Upper lobe of left lung (tissue), 6 donors: ENCODE results near the gene RAB11FIP4. TPM values are rescaled to one million over a fixed set of nuclear protein-coding genes. Genes with fewer than 3 reads are reported as not detected.

Experiments used
- ATAC-seq, 2 donors: fragments of 200-7000 bp; cut with Tn5 transposase; one replicate each; pipeline ENCODE4 v1.9.1; 2022; ENCODE audit warnings: mild to moderate bottlenecking in 2 of 2, moderate library complexity in 2 of 2; ENCODE audit not compliant: low FRiP score in 2 of 2
- DNase-seq, 2 donors: peaks; one replicate each; pipeline ENCODE4 v3.0.0-alpha.2; 2019 to 2020
- H3K27ac ChIP-seq, 4 donors: fragments of 200-600 bp; sonication (generic); one replicate each; pipeline ENCODE4 v1.5.1; 2016 to 2019
- H3K27me3 ChIP-seq, 4 donors: fragments of 200-600 bp; sonication (generic); one replicate each; pipeline ENCODE4 v1.5.1; 2017 to 2019
- H3K36me3 ChIP-seq, 4 donors: fragments of 200-600 bp; sonication (generic); one replicate each; pipeline ENCODE4 v1.5.1; 2016 to 2019
- H3K4me1 ChIP-seq, 4 donors: fragments of 200-600 bp; sonication (generic); one replicate each; pipeline ENCODE4 v1.5.1; 2018 to 2019
- H3K4me3 ChIP-seq, 4 donors: fragments of 200-600 bp; sonication (generic); one replicate each; pipeline ENCODE4 v1.5.1; 2017 to 2019; ENCODE audit warnings: mild to moderate bottlenecking in 2 of 4, moderate library complexity in 1 of 4
- H3K9me3 ChIP-seq, 4 donors: fragments of 200-600 bp; sonication (generic); one replicate each; pipeline ENCODE4 v1.5.1; 2018 to 2019
- CTCF ChIP-seq, 6 experiments: fragments of 450-650 bp in 4 of 6; fragments of 200-600 bp in 2 of 6; sonication (generic) in 2 of 6; IDR thresholded peaks; one replicate each; pipeline ENCODE4 v1.5.1; 2016 to 2019; ENCODE audit warnings: antibody characterized with exemption in 6 of 6
- EP300 ChIP-seq, 4 donors: sonication (generic); formaldehyde crosslinking; IDR thresholded peaks; one replicate each; pipeline ENCODE4 v1.5.1; 2017; ENCODE audit warnings: antibody characterized with exemption in 4 of 4, control low read depth in 2 of 4
- POLR2A ChIP-seq, 4 donors: fragments of 450-650 bp; IDR thresholded peaks; one replicate each; pipeline ENCODE4 v1.5.1; 2016 to 2017; ENCODE audit warnings: antibody characterized with exemption in 4 of 4, mild to moderate bottlenecking in 2 of 4
- POLR2AphosphoS5 ChIP-seq, 2 donors: sonication (generic); formaldehyde crosslinking; IDR thresholded peaks; one replicate each; pipeline ENCODE4 v1.5.1; 2017; ENCODE audit warnings: antibody characterized with exemption in 2 of 2
- WGBS, 2 donors: methylation state at CpG; one replicate each; pipeline ENCODE4 v1.1.5; 2017 to 2018; 5-methylcytosine and 5-hydroxymethylcytosine counted together
- total RNA-seq, 6 donors: library from RNA; depleted of rRNA in 4 of 6; stranded (reverse); fragments of >200 nt in 4 of 6; gene quantifications; one replicate each; pipeline versions ENCODE4 v1.1.0 to v1.2.1, GENCODE V29; 2016 to 2021
- donor health status: DM: no; HTN: no; CAD: no; lungs with moderate emphysema.
- donor health status: DM: no; HTN: yes; CAD: no; lungs with severe emphysema.

Gene RAB11FIP4
- total RNA-seq, 6 donors from 2014 or later = 15.2 to 36.1 (median 23.3) TPM

- TF ChIP-seq POLR2A (IDR thresholded peaks at IDR 0.05) = no peak
- TF ChIP-seq CTCF (IDR thresholded peaks at IDR 0.05) = no peak
- TF ChIP-seq EP300 (IDR thresholded peaks at IDR 0.05) = no peak
- no peak for TF ChIP-seq POLR2AphosphoS5 (IDR thresholded peaks at IDR 0.05)
- Histone ChIP-seq H3K27me3 (peaks cover 0 to 5% (median 0%) of the 10 kb centered on the region in 4 donors), H3K4me1 (peaks cover 18 to 43% (median 38%) of the 10 kb centered on the region in 4 donors), H3K9me3 (no peaks in the 10 kb centered on the region), H3K4me3 (peak overlapping the region in 3 of 4 donors; percentile 65 to 72 (median 66)), H3K36me3 (no peaks in the 10 kb centered on the region), H3K27ac (peak overlapping the region; percentile 46 to 91 (median 73))
- no peak for DNase-seq
- WGBS, 2 donors = 16 to 17% methylated on average over 16 to 17 of the region's 17 CpGs
- no peak for ATAC-seq
Observed at GRCh38 chr17:31487063-31487647, 95.7 kb downstream of the RAB11FIP4 start.

- Histone ChIP-seq H3K9me3 (no peaks in the 10 kb centered on the region), H3K4me1 (peaks cover 18 to 48% (median 44%) of the 10 kb centered on the region in 4 donors), H3K36me3 (no peaks in the 10 kb centered on the region), H3K4me3 (peak overlapping the region in 3 of 4 donors; percentile 65 to 72 (median 66)), H3K27ac (peak overlapping the region; percentile 46 to 91 (median 80)), H3K27me3 (peaks cover 0 to 5% (median 0%) of the 10 kb centered on the region in 4 donors)
- 0 to 13% methylated on average over 3 to 9 of the region's 83 CpGs for WGBS, 2 donors
- ATAC-seq = peak; percentile 85 to 96
- peak in 1 of 2 donors; percentile 50 for TF ChIP-seq POLR2AphosphoS5 (IDR thresholded peaks at IDR 0.05)
- no peak for TF ChIP-seq CTCF (IDR thresholded peaks at IDR 0.05)
- TF ChIP-seq POLR2A (IDR thresholded peaks at IDR 0.05) = peak in 3 of 4 donors; percentile 37 to 84 (median 58)
- TF ChIP-seq EP300 (IDR thresholded peaks at IDR 0.05) = no peak
- DNase-seq = peak; percentile 98 to 99
Observed at GRCh38 chr17:31487648-31488263, 96.3 kb downstream of the RAB11FIP4 start.

- no peaks in the 10 kb centered on the region for H3K9me3 ChIP-seq
- ATAC-seq (peak in 1 of 2 donors; percentile 6), DNase-seq (peak; percentile 58 to 86)
- TF ChIP-seq EP300 (IDR thresholded peaks at IDR 0.05) (no peak), POLR2A (IDR thresholded peaks at IDR 0.05) (no peak), CTCF (IDR thresholded peaks at IDR 0.05) (no peak), POLR2AphosphoS5 (IDR thresholded peaks at IDR 0.05) (no peak)
- peaks cover 0 to 5% (median 0%) of the 10 kb centered on the region in 4 donors for H3K27me3 ChIP-seq
- peak overlapping the region; percentile 76 to 91 (median 83) for H3K27ac ChIP-seq
- 7 to 30% methylated on average over 2 to 38 of the region's 62 CpGs for WGBS, 2 donors
- no peaks in the 10 kb centered on the region for H3K36me3 ChIP-seq
- peaks cover 18 to 52% (median 49%) of the 10 kb centered on the region in 4 donors for H3K4me1 ChIP-seq
- peak overlapping the region; percentile 27 to 72 (median 66) for H3K4me3 ChIP-seq
Observed at GRCh38 chr17:31488264-31488981, 96.9 kb downstream of the RAB11FIP4 start.

DNA sequence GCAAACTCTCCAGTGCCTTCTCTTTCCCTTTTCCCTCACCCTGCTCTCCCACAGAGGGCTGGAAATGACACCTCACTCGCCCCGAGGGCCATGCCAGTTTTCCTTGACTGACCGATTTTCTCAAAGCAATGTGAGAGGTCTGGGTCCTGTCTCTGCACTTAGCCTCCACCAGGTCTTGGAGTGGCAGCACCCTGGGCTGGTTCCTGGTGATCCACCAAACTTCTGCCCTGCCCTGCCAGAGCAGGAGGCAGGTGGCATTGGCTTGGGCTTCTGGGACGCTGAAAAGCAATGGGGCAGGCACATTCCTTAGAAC lies 97.5 kb downstream of the RAB11FIP4 start:
- Histone ChIP-seq H3K4me1 (peaks cover 22 to 57% (median 54%) of the 10 kb centered on the region in 4 donors), H3K27me3 (peaks cover 0 to 5% (median 0%) of the 10 kb centered on the region in 4 donors), H3K36me3 (no peaks in the 10 kb centered on the region), H3K4me3 (peak overlapping the region; percentile 27 to 72 (median 66)), H3K9me3 (no peaks in the 10 kb centered on the region), H3K27ac (peak overlapping the region; percentile 76 to 91 (median 83))
- no peak for TF ChIP-seq EP300 (IDR thresholded peaks at IDR 0.05)
- TF ChIP-seq CTCF (IDR thresholded peaks at IDR 0.05) = peak in 1 of 6 experiments; percentile 14
- DNase-seq = no peak
- no peak for ATAC-seq
- WGBS, 2 donors = 31 to 34% methylated on average over 4 of the region's 4 CpGs
